LNCAP (cell line): ENCODE measurements around the gene RFTN2.

Experiments used
- CTCF ChIP-seq: fragments of 450-650 bp; IDR thresholded peaks from 2 replicates; pipeline ENCODE4 v1.5.1; 2017; ENCODE audit warnings: mild to moderate bottlenecking

RFTN2 gene

GRCh38 chr2:197706839-197707207 is 31.4 kb upstream of the RFTN2 start:
- TF ChIP-seq CTCF = no peak

GRCh38 chr2:197705912-197706838 is 30.8 kb upstream of the RFTN2 start:
- no peak for TF ChIP-seq CTCF

GRCh38 chr2:197705121-197705911 is 29.9 kb upstream of the RFTN2 start, which contains the start of gene MARS2:
TSS of gene MARS2 (plus strand) at chr2:197705369. CDS start at chr2:197705406, 37 bp downstream.
- TF ChIP-seq CTCF = no peak

- TF ChIP-seq CTCF = no peak
Measured at GRCh38 chr2:197704434-197705120, 29.2 kb upstream of the RFTN2 start.

- no peak for TF ChIP-seq CTCF
Measured at GRCh38 chr2:197700960-197701359, 25.6 kb upstream of the RFTN2 start.

- TF ChIP-seq CTCF = no peak
Measured at GRCh38 chr2:197677483-197677882, 2.1 kb upstream of the RFTN2 start.

GRCh38 chr2:197677056-197677455 is 1.7 kb upstream of the RFTN2 start:
- no peak for TF ChIP-seq CTCF
